GM13977 (cell line): ENCODE results near the gene KLHDC8A.

Experiments
- DNase-seq: peaks from one replicate; pipeline ENCODE4 v3.0.0; 2012; ENCODE audit warnings: low spot score
- in situ Hi-C: fragments of 300-500 bp; cut with MboI; formaldehyde crosslinking; loops from one replicate; pipeline ENCODE4 v1.12.0; 2022; ENCODE audit warnings: low sequenced_read_pairs, low pct_unique_long_range_greater_than_20kb, mixed read lengths, inconsistent platforms; ENCODE audit not compliant: unreplicated experiment
- TF ChIP-seq, protein P1 (sequence below): IDR thresholded peaks from 2 replicates; pipeline ENCODE4 v1.5.1; 2012; ENCODE audit warnings: mild to moderate bottlenecking, control low read depth; ENCODE audit not compliant: insufficient read depth; ENCODE audit errors: extremely low read depth, missing control alignments

Gene KLHDC8A

DNA sequence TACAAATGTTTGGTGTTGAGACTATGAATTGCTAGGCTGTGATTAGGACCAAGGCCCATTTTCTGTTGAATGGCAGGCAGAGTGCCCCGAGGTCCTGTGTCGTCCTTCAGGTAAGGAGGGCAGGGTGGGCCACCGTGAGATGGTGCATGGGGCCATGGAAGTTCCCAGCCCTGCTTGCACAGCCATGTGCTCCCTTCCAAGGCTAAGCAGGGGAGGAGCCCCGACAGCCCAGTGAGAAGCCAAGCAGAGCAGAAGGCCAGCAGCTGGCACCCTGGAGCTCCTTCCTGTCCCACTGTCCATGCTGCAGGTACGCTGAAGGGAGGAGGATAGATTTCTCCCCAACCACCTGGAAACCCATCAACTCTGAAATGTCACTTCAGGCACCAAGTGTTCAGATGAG, 27.0 kb downstream of the KLHDC8A start:
- in situ Hi-C loops: no loop called here
- TF ChIP-seq, protein P1, sequence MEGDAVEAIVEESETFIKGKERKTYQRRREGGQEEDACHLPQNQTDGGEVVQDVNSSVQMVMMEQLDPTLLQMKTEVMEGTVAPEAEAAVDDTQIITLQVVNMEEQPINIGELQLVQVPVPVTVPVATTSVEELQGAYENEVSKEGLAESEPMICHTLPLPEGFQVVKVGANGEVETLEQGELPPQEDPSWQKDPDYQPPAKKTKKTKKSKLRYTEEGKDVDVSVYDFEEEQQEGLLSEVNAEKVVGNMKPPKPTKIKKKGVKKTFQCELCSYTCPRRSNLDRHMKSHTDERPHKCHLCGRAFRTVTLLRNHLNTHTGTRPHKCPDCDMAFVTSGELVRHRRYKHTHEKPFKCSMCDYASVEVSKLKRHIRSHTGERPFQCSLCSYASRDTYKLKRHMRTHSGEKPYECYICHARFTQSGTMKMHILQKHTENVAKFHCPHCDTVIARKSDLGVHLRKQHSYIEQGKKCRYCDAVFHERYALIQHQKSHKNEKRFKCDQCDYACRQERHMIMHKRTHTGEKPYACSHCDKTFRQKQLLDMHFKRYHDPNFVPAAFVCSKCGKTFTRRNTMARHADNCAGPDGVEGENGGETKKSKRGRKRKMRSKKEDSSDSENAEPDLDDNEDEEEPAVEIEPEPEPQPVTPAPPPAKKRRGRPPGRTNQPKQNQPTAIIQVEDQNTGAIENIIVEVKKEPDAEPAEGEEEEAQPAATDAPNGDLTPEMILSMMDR: no peak
- DNase-seq: no peak

DNA sequence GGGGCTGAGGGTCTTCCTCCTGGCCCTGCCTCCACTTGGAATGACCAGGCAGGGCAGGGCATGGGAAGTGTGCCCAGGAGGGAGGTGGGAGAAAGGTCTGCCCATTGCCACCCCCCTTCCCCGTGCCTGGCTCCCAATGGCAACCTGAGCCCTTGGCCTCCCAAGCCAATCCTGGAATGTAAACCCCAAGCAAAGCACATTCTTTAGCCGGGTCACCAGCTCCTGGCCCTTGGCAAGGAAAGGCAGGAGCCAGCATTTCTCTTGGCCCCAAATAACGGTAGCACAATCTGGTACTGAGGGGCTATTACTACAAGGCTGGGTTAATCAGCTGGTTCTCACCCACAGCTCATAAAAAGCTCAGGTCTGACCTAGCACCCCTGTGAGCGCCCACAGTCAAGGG, 28.2 kb downstream of the KLHDC8A start:
- no peak for DNase-seq
- in situ Hi-C loops: no loop called here
- TF ChIP-seq, protein P1: no peak

DNA sequence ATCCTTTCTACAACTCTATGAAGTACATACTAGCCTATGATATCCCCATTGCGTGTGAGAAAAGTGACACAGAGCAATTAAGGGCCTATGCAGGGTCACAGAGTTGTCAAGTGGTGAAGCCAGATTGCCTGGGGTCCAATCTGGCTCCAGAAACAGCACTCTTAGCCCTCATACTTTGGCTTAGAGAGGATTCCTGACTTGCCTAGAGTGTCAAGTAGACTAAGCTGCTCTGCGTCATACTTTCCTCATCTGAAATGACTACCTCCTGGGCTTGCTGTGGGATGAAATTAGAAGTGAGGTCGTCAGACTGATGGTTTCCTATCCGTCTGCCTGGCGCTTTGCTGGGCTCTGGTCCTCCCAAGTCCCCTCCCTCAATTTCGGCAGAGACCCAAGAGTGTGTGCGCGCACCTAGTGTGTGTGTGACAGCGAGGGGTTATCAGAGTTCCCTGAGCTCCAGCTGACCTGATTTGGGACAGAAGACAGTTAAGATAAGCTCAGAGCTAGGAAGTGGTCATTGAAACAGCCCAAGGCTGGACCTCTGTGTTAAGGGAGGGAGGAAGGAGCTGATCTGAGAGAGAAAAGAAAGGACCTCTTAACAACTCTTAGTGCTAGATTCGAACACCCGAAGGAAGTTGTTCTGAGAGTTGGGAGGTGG, 29.8 kb downstream of the KLHDC8A start:
- TF ChIP-seq, protein P1: no peak
- DNase-seq: no peak
- in situ Hi-C loops: no loop called here

DNA sequence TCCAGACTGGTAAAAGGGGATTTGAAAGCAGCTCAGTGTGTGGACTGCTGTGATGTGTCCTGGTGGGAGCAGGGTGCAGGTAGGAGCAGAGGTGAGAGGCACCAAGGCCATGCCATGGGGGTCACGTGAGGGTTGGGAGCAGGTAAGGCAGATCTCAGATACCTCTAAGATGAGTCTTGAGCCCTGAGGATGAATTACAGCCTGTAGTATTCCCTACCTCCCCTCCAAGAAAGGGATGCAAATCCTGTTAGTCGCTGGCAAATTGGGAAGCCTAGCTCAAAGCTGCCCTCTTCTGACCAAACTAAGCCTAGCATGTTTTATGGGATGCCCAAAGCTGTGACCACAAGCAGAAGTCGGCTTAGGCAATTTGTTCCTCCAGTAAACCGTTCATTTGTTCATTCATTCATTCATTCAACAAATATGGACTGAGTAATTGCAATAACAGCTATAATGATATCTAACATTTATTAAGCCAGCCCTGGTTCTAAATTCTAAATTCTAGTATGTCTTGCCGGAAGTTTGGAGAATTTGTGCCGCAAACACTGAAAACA, 31.3 kb downstream of the KLHDC8A start:
- TF ChIP-seq, protein P1: peak; percentile 81
- in situ Hi-C loops: no loop called here
- peak; percentile 70 for DNase-seq

DNA sequence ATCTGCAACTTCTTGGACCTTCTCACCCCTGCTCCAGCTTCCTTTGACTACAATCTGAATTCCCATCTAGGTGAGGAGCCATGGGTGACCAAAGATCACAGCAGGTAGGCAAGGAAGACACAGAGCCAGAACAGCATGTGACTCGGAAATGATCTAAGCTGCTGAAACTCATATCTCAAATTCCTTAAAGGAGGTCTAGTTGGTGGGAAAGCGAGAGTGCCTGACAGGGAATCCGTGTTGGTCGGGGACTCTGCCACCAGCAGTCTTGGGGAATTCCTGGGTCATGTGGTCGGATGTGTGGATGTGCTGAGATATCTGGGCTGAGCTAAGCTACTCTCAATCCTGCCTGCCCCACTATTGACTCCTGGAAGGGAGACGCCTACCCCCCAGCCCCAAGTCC, 31.9 kb downstream of the KLHDC8A start:
- in situ Hi-C loops: loop anchor here (5.0 kb wide), 1 partner anchor 42 kb away; no protein-coding TSS in a partner anchor
- DNase-seq: no peak
- TF ChIP-seq, protein P1: no peak

DNA sequence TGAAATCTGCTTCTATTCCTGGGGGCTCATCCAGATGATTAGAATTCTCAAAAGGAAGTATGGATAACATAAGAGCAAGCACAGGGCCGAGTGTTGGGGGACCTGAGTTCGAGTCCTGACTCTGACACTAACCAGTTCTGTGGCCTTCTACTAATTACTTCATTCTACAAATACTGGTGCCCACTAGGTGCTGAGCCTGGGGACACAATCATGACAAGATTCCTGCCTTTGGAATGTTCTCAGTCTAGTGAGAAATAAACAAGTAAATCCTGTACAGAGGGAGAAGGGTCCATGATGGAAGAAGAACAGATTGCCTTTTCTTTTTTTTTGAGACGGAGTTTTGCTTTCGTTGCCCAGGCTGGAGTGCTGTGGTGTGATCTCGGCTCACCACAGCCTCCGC, 32.9 kb downstream of the KLHDC8A start:
- in situ Hi-C loops: loop anchor here (5.0 kb wide), 1 partner anchor 41 kb away; no protein-coding TSS in a partner anchor
- no peak for DNase-seq
- TF ChIP-seq, protein P1: no peak
